ENCODE measurements around the gene FAM221B.

DNA sequence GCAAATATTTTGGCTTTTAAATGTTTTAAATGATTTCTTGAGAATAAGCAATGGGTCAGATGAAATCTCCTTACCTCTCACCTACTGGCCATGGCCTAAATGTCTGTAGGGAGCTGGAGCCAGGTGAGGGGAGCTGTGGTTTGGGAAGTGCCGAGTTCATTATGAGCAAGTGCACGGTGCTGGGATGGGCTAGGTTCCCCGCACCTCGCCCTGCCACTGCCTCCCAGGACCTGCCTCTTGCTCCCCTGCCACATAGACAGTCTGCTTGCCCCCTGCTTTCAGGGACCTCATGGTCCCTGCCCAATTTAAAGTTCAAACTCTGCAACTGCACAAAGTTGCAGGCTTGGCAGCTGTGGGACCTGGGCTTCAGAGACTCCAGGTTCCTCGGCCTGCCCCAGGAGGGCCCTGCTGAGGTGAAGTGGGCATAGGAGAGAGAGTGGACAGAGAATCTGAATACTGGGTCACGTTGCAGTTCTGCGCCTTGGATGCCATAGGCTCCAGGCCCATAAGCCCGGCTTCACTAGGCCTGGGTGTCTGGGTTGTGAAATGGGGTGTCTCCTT lies 36.2 kb upstream of the FAM221B start:
- TF ChIP-seq GATA2 (IDR thresholded peaks at IDR 0.05; ENCODE audit: low read depth, low read length) = no peak
- TF ChIP-seq GATA3 (IDR thresholded peaks at IDR 0.05; ENCODE audit: low read depth, low read length) = no peak
